Activated naive CD8-positive, alpha-beta T cell treated with anti-CD3 and anti-CD28 coated beads for 36 hours (primary cell): ENCODE data around the gene MLX. TPM values are rescaled to one million over a fixed set of nuclear protein-coding genes. Genes with fewer than 3 reads are reported as not detected.
A peak's percentile ranks its signal among the peaks of the same experiment; 100 is the strongest.

Source experiments
- DNase-seq: peaks from one replicate; pipeline ENCODE4 v3.0.0; 2021
- H3K27ac Mint-ChIP-seq: one replicate; pipeline ENCODE4 v1.8.0; 2022; ENCODE audit warnings: mild to moderate bottlenecking, moderate library complexity, mixed read lengths
- H3K27me3 Mint-ChIP-seq: one replicate; pipeline ENCODE4 v1.8.0; 2022; ENCODE audit warnings: mild to moderate bottlenecking, mixed read lengths
- H3K36me3 Mint-ChIP-seq: one replicate; pipeline ENCODE4 v1.8.0; 2021; ENCODE audit warnings: mild to moderate bottlenecking, mixed read lengths
- H3K4me1 Mint-ChIP-seq: one replicate; pipeline ENCODE4 v1.8.0; 2021; ENCODE audit warnings: mixed read lengths
- H3K4me3 Mint-ChIP-seq: one replicate; pipeline ENCODE4 v1.8.0; 2022; ENCODE audit warnings: mild to moderate bottlenecking, moderate library complexity, mixed read lengths
- H3K9me3 Mint-ChIP-seq: one replicate; pipeline ENCODE4 v1.8.0; 2022; ENCODE audit warnings: mixed read lengths
- total RNA-seq, 2 experiments: library from RNA; stranded (reverse); gene quantifications; one replicate each; pipeline ENCODE4 v1.2.3, GENCODE V29; 2021

Gene MLX
- total RNA-seq, 2 experiments from 2014 or later = 57.3 to 57.5 TPM

DNA sequence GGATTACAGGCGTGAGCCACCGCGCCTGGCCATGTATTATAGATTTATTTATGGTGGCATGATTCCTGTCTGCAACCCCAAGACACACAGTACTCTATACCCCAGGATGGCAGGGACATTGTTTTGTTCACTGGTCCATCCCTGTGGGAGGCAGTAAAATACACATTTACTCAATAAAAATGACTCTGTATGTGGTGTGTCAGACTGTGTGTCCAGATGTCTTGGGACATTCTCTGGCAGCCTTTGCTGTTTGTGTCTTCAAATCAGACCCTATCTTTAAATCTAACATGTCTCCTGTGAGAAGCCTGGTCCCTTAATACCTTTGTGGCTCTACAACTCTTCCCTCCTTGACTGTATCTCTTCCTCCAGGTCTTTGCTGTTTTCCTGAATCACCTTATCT lies 6.7 kb upstream of the MLX start:
- Mint-ChIP-seq H3K27me3 (no peaks in the 10 kb centered on the region), H3K4me1 (peaks cover 18% of the 10 kb centered on the region), H3K9me3 (no peaks in the 10 kb centered on the region), H3K4me3 (peak overlapping the region; percentile 57), H3K36me3 (peaks cover 11% of the 10 kb centered on the region), H3K27ac (no peak overlapping the region)
- no peak for DNase-seq

DNA sequence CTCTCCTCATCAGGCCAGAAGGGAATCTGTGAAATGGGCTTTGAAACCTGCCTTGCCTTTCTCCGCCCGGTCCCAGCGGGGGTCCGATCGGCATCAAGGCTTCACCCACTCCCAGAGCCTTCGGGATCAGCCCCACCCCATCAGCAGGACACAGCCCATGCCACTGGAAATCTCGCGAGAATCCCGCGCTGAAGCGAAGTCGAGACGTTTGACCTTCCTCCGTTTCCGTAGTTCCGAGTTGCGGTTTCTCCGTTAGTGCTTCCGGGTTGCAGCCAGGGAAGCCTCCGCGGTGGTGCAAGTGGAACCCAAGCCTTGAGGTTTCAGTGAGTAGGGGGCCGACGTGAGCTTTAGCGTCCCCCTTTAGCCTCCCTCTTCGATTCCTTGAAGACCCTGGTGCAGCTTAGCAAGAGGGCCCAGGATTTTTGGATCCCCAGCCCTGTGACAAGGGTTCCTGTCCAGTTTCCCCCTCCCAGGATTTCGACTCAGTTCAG lies 5.0 kb upstream of the MLX start, which contains the start of gene COASY:
Gene COASY, plus strand, starts transcription at position 252 of the 491 bp plus-strand sequence. CDS start 475 bp downstream, outside the sequence.
- H3K4me3 Mint-ChIP-seq = peak within 1 kb of the TSS; percentile 93
- H3K4me1 Mint-ChIP-seq = peaks cover 22% of the 10 kb centered on the region
- H3K36me3 Mint-ChIP-seq = peaks cover 11% of the 10 kb centered on the region
- peak within 1 kb of the TSS; percentile 95 for H3K27ac Mint-ChIP-seq
- H3K9me3 Mint-ChIP-seq = no peaks in the 10 kb centered on the region
- DNase-seq = peak; percentile 91
- H3K27me3 Mint-ChIP-seq = no peaks in the 10 kb centered on the region

GRCh38 chr17:42562388-42563142 lies 4.3 kb upstream of the MLX start:
- peak overlapping the region; percentile 93 for H3K4me3 Mint-ChIP-seq
- peak; percentile 33 for DNase-seq
- H3K36me3 Mint-ChIP-seq = peaks cover 16% of the 10 kb centered on the region
- H3K9me3 Mint-ChIP-seq = no peaks in the 10 kb centered on the region
- H3K4me1 Mint-ChIP-seq = peaks cover 22% of the 10 kb centered on the region
- no peaks in the 10 kb centered on the region for H3K27me3 Mint-ChIP-seq
- peak overlapping the region; percentile 95 for H3K27ac Mint-ChIP-seq

DNA sequence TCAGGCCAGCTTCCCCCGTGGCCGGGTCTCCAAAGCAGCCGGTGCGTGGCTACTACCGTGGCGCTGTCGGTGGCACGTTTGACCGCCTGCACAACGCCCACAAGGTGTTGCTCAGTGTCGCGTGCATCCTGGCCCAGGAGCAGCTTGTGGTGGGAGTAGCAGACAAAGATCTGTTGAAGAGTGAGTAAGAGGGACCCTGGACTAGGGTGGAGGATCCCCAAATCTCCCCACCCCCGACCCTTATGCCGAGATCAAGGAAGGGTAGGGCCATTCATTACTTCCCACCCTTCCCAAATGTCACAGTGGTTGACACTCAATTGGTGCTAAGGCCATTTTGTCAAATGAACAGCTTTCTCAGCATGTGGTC lies 3.8 kb upstream of the MLX start:
- H3K36me3 Mint-ChIP-seq = peaks cover 21% of the 10 kb centered on the region
- peak overlapping the region; percentile 93 for H3K4me3 Mint-ChIP-seq
- H3K9me3 Mint-ChIP-seq = no peaks in the 10 kb centered on the region
- no peak for DNase-seq
- peaks cover 25% of the 10 kb centered on the region for H3K4me1 Mint-ChIP-seq
- H3K27me3 Mint-ChIP-seq = no peaks in the 10 kb centered on the region
- H3K27ac Mint-ChIP-seq = peak overlapping the region; percentile 95

DNA sequence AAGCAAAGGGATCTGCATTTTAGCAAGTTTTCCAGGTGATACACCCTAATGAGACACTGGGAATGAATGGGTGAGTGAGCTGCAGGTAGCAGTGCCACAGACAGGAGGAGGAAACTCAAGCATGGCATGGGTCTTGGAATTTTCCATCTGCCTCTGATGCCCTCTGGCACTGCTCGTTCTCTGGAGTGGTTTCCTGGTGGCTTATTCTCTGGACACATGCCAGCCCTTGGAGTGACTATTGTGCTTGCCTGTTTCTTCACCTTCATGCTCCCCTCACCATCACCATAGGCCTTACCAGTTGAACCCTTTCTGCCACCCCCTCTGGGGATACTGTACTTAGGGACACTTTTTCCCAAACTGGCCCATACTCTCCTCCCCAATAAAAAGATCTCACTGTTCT lies 3.4 kb upstream of the MLX start:
- no peak for DNase-seq
- Mint-ChIP-seq H3K27ac (peak overlapping the region; percentile 74), H3K36me3 (peaks cover 23% of the 10 kb centered on the region), H3K9me3 (no peaks in the 10 kb centered on the region), H3K4me1 (peaks cover 28% of the 10 kb centered on the region), H3K27me3 (no peaks in the 10 kb centered on the region), H3K4me3 (peak overlapping the region; percentile 93)

GRCh38 chr17:42563950-42564349 lies 3.0 kb upstream of the MLX start:
- peaks cover 32% of the 10 kb centered on the region for H3K4me1 Mint-ChIP-seq
- DNase-seq = no peak
- H3K9me3 Mint-ChIP-seq = no peaks in the 10 kb centered on the region
- peaks cover 27% of the 10 kb centered on the region for H3K36me3 Mint-ChIP-seq
- H3K27ac Mint-ChIP-seq = peak overlapping the region; percentile 74
- H3K27me3 Mint-ChIP-seq = no peaks in the 10 kb centered on the region
- H3K4me3 Mint-ChIP-seq = peak overlapping the region; percentile 93

- no peak overlapping the region for H3K27ac Mint-ChIP-seq
- peaks cover 34% of the 10 kb centered on the region for H3K36me3 Mint-ChIP-seq
These were observed 1.9 kb upstream of the MLX start for GRCh38 chr17:42564815-42565522.

GRCh38 chr17:42565523-42566214 lies 1.2 kb upstream of the MLX start:
- H3K27ac Mint-ChIP-seq = peak overlapping the region; percentile 96
- DNase-seq = no peak
- no peak overlapping the region for H3K4me3 Mint-ChIP-seq
- H3K4me1 Mint-ChIP-seq = peaks cover 42% of the 10 kb centered on the region
- H3K27me3 Mint-ChIP-seq = no peaks in the 10 kb centered on the region
- H3K9me3 Mint-ChIP-seq = no peaks in the 10 kb centered on the region
- H3K36me3 Mint-ChIP-seq = peaks cover 36% of the 10 kb centered on the region

More at GRCh38 chr17:42564815-42565522, 1.9 kb upstream of the MLX start:
- Mint-ChIP-seq H3K9me3 (no peaks in the 10 kb centered on the region), H3K27me3 (no peaks in the 10 kb centered on the region), H3K4me3 (no peak overlapping the region), H3K4me1 (peaks cover 42% of the 10 kb centered on the region)
- DNase-seq = no peak

- H3K36me3 Mint-ChIP-seq = peaks cover 41% of the 10 kb centered on the region
- peak; percentile 14 for DNase-seq
- peak overlapping the region; percentile 97 for H3K4me3 Mint-ChIP-seq
- no peaks in the 10 kb centered on the region for H3K9me3 Mint-ChIP-seq
- peaks cover 41% of the 10 kb centered on the region for H3K4me1 Mint-ChIP-seq
- H3K27ac Mint-ChIP-seq = peak overlapping the region; percentile 96
- H3K27me3 Mint-ChIP-seq = no peaks in the 10 kb centered on the region
These were observed 551 bp upstream of the MLX start for GRCh38 chr17:42566215-42566882.

DNA sequence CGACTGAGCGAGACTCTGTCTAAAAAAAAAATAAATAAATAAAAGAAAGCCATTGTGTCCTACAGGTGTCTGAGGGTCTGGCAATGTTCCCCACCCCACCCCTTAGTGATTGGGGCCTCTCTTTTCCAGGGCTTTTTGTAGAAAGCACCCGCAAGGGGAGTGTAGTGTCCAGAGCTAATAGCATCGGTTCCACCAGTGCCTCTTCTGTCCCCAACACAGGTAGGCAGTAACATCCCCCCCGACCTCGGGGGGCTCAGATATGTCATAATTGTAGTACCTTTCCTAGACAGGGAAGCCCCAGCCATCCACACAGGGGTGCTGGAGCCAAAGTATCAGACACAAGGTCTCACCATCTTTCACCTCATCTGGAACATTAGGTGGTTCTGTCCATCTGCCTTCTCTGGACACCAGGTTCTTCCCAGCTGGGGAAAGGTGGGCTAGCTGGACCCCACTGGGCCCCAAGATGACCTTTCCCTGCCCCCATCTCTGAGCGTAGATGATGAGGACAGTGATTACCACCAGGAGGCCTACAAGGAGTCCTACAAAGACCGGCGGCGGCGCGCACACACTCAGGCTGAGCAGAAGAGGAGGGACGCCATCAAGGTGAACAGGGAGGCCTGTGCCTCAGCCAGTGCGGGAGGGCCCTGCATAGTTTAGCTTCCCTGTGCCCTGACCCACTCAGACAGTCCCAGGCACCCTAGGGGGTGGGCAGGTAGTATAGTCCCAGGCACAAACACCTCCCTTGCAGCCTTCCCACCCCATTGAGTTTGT lies 1.6 kb downstream of the MLX start:
- H3K36me3 Mint-ChIP-seq = peaks cover 48% of the 10 kb centered on the region
- peak overlapping the region; percentile 96 for H3K27ac Mint-ChIP-seq
- H3K4me3 Mint-ChIP-seq = peak overlapping the region; percentile 97
- H3K9me3 Mint-ChIP-seq = no peaks in the 10 kb centered on the region
- H3K4me1 Mint-ChIP-seq = peaks cover 45% of the 10 kb centered on the region
- H3K27me3 Mint-ChIP-seq = no peaks in the 10 kb centered on the region
- DNase-seq = no peak

DNA sequence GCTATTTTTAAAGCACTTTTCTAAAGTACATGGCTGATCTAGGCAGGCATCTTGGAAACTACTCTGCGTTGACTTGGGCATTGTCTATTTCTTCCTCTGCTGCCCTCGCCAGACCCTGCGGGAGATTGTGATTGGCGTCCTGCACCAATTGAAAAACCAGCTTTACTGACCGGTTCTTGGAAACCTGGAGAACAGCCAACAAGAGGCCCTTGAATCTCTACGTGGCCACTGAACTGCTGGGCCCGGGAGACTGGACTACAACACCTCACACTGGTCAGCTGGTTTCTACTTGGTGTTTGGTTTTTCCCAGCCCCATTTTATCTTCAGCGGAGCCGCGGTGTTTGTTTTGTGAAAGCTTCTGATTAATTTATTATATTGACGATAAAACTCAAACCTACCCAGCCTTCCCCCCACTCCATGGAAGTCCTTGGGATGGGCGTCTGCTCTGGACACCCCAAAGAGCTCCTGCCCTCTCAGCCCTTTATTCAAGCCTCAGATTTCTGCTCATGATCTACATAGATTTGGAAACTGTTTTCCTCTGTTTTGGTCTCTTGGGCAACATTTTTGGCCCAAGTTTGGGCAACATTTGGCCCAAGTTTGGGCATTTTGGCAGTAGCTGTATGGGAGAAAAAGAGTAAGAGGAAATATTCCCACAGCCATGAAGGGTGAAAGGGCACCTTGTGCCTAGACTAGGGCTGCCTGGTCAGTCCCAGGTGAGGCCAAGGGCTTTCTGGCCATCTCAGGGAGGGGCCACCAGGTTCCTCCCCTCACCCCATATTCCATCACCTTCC lies 4.7 kb downstream of the MLX start:
- Mint-ChIP-seq H3K9me3 (no peaks in the 10 kb centered on the region), H3K27ac (no peak overlapping the region), H3K27me3 (no peaks in the 10 kb centered on the region), H3K36me3 (peaks cover 65% of the 10 kb centered on the region), H3K4me1 (peaks cover 48% of the 10 kb centered on the region), H3K4me3 (no peak overlapping the region)
- DNase-seq = no peak

- Mint-ChIP-seq H3K36me3 (peaks cover 65% of the 10 kb centered on the region), H3K27ac (peak overlapping the region; percentile 77), H3K27me3 (no peaks in the 10 kb centered on the region), H3K4me3 (no peak overlapping the region), H3K4me1 (peaks cover 49% of the 10 kb centered on the region), H3K9me3 (no peaks in the 10 kb centered on the region)
- DNase-seq = no peak
These were observed 6.2 kb downstream of the MLX start for GRCh38 chr17:42573095-42573494.

DNA sequence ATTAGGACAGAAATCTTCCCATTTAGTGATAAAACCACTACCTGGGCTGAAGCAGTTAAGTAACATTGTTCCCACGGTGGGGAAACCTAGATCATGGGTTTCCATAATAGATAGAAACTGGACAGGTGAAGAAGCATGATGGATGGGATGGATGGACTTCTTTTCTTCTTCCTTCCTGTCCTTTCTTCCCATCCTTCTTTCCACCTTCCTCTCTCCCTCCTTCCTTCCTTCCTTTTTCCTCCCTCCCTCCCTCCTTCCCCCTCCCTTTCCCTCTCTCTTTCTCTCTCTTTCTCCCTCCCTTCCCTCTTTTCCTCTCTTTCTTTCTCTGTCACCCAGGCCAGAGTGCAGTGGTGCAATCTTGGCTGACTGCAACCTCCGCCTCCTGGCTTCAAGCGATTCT lies 7.6 kb downstream of the MLX start:
- Mint-ChIP-seq H3K27me3 (no peaks in the 10 kb centered on the region), H3K36me3 (peaks cover 55% of the 10 kb centered on the region), H3K9me3 (no peaks in the 10 kb centered on the region), H3K27ac (no peak overlapping the region), H3K4me3 (no peak overlapping the region), H3K4me1 (peaks cover 44% of the 10 kb centered on the region)
- no peak for DNase-seq
